GM10248 (cell line): ENCODE measurements around the gene AP3M1.

Experiments
- CTCF ChIA-PET: fragments of 300-600 bp; sonication (Branson Sonifier 250); formaldehyde crosslinking; extraction: SDS; loops from one replicate; lab custom pipeline; 2021; ENCODE audit warnings: antibody characterized with exemption; lab: Yijun Ruan, JAX
- POLR2A ChIA-PET: fragments of 350-650 bp; sonication (Branson Sonifier 250); formaldehyde crosslinking; extraction: SDS; loops from one replicate; lab custom pipeline; 2020; ENCODE audit warnings: antibody characterized with exemption; lab: Yijun Ruan, JAX
- DNase-seq: peaks from one replicate; pipeline ENCODE4 v3.0.0; 2012; ENCODE audit errors: extremely low spot score
- CTCF ChIP-seq: IDR thresholded peaks from 2 replicates; pipeline ENCODE4 v1.5.1; 2012; ENCODE audit warnings: mild to moderate bottlenecking, low read depth; ENCODE audit errors: extremely low read depth, missing control alignments, control extremely low read depth

AP3M1 gene

GRCh38 chr10:74096777-74097176 lies 53.9 kb downstream of the AP3M1 start:
- POLR2A ChIA-PET: no interaction called here
- CTCF ChIA-PET: interaction anchor here (0.6 to 7.7 kb wide), 5 partner anchors 11 to 209 kb away, joined by 3 to 61 read pairs (median 3); no protein-coding TSS in a partner anchor
- peak; percentile 75 for DNase-seq
- no peak for TF ChIP-seq CTCF

GRCh38 chr10:74094231-74094630 lies 56.4 kb downstream of the AP3M1 start:
- CTCF ChIA-PET: interaction anchor here (1.0 to 7.7 kb wide), 9 partner anchors 9 to 244 kb away, joined by 3 to 61 read pairs (median 4); no protein-coding TSS in a partner anchor
- POLR2A ChIA-PET: no interaction called here
- no peak for DNase-seq
- TF ChIP-seq CTCF: no peak

- no peak for TF ChIP-seq CTCF
- DNase-seq: no peak
- ChIA-PET POLR2A (interaction anchor here (0.6 kb wide), 1 partner anchor 50 kb away, joined by 4 read pairs; no protein-coding TSS in a partner anchor), CTCF (interaction anchor here (1.2 to 7.7 kb wide), 9 partner anchors 10 to 244 kb away, joined by 3 to 61 read pairs (median 3); no protein-coding TSS in a partner anchor)
These were observed 57.0 kb downstream of the AP3M1 start for GRCh38 chr10:74093530-74094164.

GRCh38 chr10:74092372-74092771 lies 58.3 kb downstream of the AP3M1 start:
- ChIA-PET CTCF (interaction anchor here (1.1 to 7.7 kb wide), 7 partner anchors 7 to 151 kb away, joined by 3 to 61 read pairs (median 6); no protein-coding TSS in a partner anchor), POLR2A (no interaction called here)
- DNase-seq: no peak
- TF ChIP-seq CTCF: no peak

GRCh38 chr10:74088722-74089121 lies 61.9 kb downstream of the AP3M1 start:
- ChIA-PET POLR2A (no interaction called here), CTCF (interaction anchor here (0.9 to 1.7 kb wide), 2 partner anchors 11 to 15 kb away, joined by 4 to 5 read pairs; no protein-coding TSS in a partner anchor)
- no peak for TF ChIP-seq CTCF
- no peak for DNase-seq

- DNase-seq: no peak
- ChIA-PET POLR2A (no interaction called here), CTCF (no interaction called here)
- no peak for TF ChIP-seq CTCF
These were observed 64.3 kb downstream of the AP3M1 start for GRCh38 chr10:74086317-74086716.
